HepG2 (cell line): ENCODE measurements around the gene MARCHF9. TPM values are rescaled to one million over a fixed set of nuclear protein-coding genes. Genes with fewer than 3 reads are reported as not detected.
A peak's percentile ranks its signal among the peaks of the same experiment; 100 is the strongest.

ENCODE experiments used
- ATM ChIP-seq: fragments of 450-650 bp; IDR thresholded peaks from 2 replicates; pipeline ENCODE4 v1.7.1; 2017; ENCODE audit warnings: mild to moderate bottlenecking, borderline replicate concordance
- CBX5 ChIP-seq: sonication (generic); formaldehyde crosslinking; IDR thresholded peaks from 2 replicates; pipeline ENCODE4 v1.4.0; 2020; ENCODE audit warnings: missing genetic modification reagents, borderline replicate concordance
- ESRRA ChIP-seq: sonication (generic); formaldehyde crosslinking; IDR thresholded peaks from 2 replicates; pipeline ENCODE4 v1.5.1; 2020; ENCODE audit warnings: mild to moderate bottlenecking, low read depth, missing genetic modification reagents
- HNRNPLL ChIP-seq: fragments of 200-400 bp; formaldehyde crosslinking; IDR thresholded peaks from 2 replicates; pipeline ENCODE4 v1.6.1; 2017; ENCODE audit warnings: mild to moderate bottlenecking, low read depth, low read length; ENCODE audit not compliant: poor library complexity, severe bottlenecking
- KDM2A ChIP-seq: sonication (generic); formaldehyde crosslinking; IDR thresholded peaks from 2 replicates; pipeline ENCODE4 v1.4.0; 2020; ENCODE audit warnings: low read depth, missing genetic modification reagents, borderline replicate concordance
- NR2F1 ChIP-seq, 2 experiments: fragments of 450-650 bp in 1 of 2; formaldehyde crosslinking in 1 of 2; IDR thresholded peaks; 2 replicates each; pipeline versions ENCODE4 v1.5.0 to v1.6.1; 2016 to 2020; ENCODE audit warnings: mild to moderate bottlenecking in 1 of 2, missing compliant biosample characterization in 1 of 2, missing genetic modification reagents in 1 of 2, moderate library complexity in 1 of 2
- SMAD3 ChIP-seq: sonication (generic); formaldehyde crosslinking; IDR thresholded peaks from 2 replicates; pipeline ENCODE4 v1.4.0; 2020; ENCODE audit warnings: missing genetic modification reagents
- ZBTB7A ChIP-seq: sonication (generic); formaldehyde crosslinking; IDR thresholded peaks from 2 replicates; pipeline ENCODE4 v1.8.0; 2022; ENCODE audit warnings: mild to moderate bottlenecking, missing genetic modification reagents
- ZMYM4 ChIP-seq: sonication (generic); formaldehyde crosslinking; IDR thresholded peaks from 2 replicates; pipeline ENCODE4 v1.8.1; 2023; ENCODE audit warnings: mild to moderate bottlenecking, missing genetic modification reagents
- ZNF567 ChIP-seq: sonication (generic); formaldehyde crosslinking; IDR thresholded peaks from 2 replicates; pipeline ENCODE4 v1.8.1; 2023; ENCODE audit warnings: mild to moderate bottlenecking, missing genetic modification reagents, borderline replicate concordance
- polyA plus RNA-seq, 8 experiments: library from polyadenylated mRNA; depleted of rRNA in 3 of 8; stranded (reverse) in 7 of 8; unstranded in 1 of 8; fragments of >200 nt; fragmentation: Illumina TruSeq in 4 of 8; extraction: Trizol in 4 of 8; gene quantifications; 2 replicates each; pipeline versions ENCODE4 v1.2.1 to v1.2.3, GENCODE V29; 2011 to 2016; ENCODE audit warnings: low read depth in 4 of 8, missing spikeins in 1 of 8, mixed read lengths in 1 of 8; ENCODE audit not compliant: insufficient read depth in 1 of 8
- total RNA-seq, 5 experiments: library from RNA; depleted of rRNA; stranded (reverse); fragments of >200 nt; fragmentation: Illumina TruSeq; extraction: Trizol; gene quantifications; 2 replicates each; pipeline ENCODE4 v1.2.3, GENCODE V29; 2016; ENCODE audit warnings: low read depth in 1 of 5
- TF ChIP-seq, protein P1 (sequence below): sonication (generic); formaldehyde crosslinking; IDR thresholded peaks from 2 replicates; pipeline ENCODE4 v1.4.0; 2020; ENCODE audit warnings: mild to moderate bottlenecking, missing genetic modification reagents
- TF ChIP-seq, protein P2 (sequence below): sonication (generic); formaldehyde crosslinking; conservative IDR thresholded peaks from 2 replicates; pipeline ENCODE4 v1.4.0; 2020; ENCODE audit warnings: missing genetic modification reagents
- TF ChIP-seq, protein P3 (sequence below): IDR thresholded peaks from 2 replicates; pipeline ENCODE4 v1.6.1; 2016; ENCODE audit warnings: low read depth, missing genetic modification reagents, missing compliant biosample characterization
- TF ChIP-seq, protein P4 (sequence below): sonication (generic); formaldehyde crosslinking; IDR thresholded peaks from 2 replicates; pipeline ENCODE4 v1.5.0; 2020; ENCODE audit warnings: mild to moderate bottlenecking, missing genetic modification reagents

The MARCHF9 gene
- total and polyA plus RNA-seq, 2 of the 13 experiments (the other 11 are each of a cell fraction or from before 2014, with no cell fraction given), result 5.7 to 9.6 TPM

DNA sequence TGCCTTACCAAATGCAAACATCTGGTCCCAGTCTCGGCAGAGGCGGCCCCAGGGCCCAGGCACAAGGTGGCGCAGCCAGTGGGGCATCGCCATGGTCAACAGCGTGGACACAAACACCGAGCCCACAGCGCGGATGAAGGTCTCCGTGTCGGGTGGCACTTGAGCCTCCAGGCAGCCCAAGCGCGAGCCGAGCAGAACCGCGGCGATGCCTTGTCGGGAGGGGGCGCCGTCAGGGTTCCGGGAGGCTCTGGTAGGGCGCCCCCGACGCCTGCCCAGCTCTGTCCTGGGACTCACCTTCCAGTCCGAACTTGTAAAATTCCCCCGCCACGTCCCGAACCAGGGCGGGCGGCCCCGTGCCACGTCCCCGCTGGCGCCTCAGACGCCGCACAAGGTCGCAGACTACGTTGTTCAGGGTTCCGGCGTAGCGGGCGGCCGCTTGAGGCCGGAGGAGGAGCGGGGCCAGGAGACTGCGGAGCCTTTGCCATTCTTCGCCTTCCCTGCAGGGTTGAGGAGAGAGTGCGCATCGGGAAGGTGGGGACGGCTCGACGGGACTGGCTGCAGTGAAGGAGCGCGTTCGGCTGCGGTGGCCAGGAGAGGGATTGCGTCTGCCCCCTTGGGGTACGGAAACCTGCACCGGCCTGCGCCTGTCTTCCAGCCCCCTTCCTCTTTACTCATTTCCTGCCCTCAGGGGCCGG is 10.2 kb downstream of the MARCHF9 start (continued):
- no peak for TF ChIP-seq ATM
- no peak for TF ChIP-seq ZBTB7A
- TF ChIP-seq, protein P1, sequence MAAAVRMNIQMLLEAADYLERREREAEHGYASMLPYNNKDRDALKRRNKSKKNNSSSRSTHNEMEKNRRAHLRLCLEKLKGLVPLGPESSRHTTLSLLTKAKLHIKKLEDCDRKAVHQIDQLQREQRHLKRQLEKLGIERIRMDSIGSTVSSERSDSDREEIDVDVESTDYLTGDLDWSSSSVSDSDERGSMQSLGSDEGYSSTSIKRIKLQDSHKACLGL, result peak; percentile 47; the same call in 1 of the 2 replicates
- TF ChIP-seq KDM2A (CRISPR knock-in tag), result peak; percentile 81
- TF ChIP-seq ZMYM4, result no peak
- peak; percentile 96 for TF ChIP-seq HNRNPLL
- TF ChIP-seq, protein P2, sequence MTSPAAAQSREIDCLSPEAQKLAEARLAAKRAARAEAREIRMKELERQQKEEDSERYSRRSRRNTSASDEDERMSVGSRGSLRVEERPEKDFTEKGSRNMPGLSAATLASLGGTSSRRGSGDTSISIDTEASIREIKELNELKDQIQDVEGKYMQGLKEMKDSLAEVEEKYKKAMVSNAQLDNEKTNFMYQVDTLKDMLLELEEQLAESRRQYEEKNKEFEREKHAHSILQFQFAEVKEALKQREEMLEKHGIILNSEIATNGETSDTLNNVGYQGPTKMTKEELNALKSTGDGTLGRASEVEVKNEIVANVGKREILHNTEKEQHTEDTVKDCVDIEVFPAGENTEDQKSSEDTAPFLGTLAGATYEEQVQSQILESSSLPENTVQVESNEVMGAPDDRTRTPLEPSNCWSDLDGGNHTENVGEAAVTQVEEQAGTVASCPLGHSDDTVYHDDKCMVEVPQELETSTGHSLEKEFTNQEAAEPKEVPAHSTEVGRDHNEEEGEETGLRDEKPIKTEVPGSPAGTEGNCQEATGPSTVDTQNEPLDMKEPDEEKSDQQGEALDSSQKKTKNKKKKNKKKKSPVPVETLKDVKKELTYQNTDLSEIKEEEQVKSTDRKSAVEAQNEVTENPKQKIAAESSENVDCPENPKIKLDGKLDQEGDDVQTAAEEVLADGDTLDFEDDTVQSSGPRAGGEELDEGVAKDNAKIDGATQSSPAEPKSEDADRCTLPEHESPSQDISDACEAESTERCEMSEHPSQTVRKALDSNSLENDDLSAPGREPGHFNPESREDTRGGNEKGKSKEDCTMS (CRISPR knock-in tag), result no peak
- TF ChIP-seq CBX5 (CRISPR knock-in tag), result peak; percentile 58; the same call in 1 of the 2 replicates
- no peak for TF ChIP-seq ESRRA
- no peak for TF ChIP-seq NR2F1 (CRISPR knock-in tag; IDR thresholded peaks at IDR 0.05)
- TF ChIP-seq, protein P3, sequence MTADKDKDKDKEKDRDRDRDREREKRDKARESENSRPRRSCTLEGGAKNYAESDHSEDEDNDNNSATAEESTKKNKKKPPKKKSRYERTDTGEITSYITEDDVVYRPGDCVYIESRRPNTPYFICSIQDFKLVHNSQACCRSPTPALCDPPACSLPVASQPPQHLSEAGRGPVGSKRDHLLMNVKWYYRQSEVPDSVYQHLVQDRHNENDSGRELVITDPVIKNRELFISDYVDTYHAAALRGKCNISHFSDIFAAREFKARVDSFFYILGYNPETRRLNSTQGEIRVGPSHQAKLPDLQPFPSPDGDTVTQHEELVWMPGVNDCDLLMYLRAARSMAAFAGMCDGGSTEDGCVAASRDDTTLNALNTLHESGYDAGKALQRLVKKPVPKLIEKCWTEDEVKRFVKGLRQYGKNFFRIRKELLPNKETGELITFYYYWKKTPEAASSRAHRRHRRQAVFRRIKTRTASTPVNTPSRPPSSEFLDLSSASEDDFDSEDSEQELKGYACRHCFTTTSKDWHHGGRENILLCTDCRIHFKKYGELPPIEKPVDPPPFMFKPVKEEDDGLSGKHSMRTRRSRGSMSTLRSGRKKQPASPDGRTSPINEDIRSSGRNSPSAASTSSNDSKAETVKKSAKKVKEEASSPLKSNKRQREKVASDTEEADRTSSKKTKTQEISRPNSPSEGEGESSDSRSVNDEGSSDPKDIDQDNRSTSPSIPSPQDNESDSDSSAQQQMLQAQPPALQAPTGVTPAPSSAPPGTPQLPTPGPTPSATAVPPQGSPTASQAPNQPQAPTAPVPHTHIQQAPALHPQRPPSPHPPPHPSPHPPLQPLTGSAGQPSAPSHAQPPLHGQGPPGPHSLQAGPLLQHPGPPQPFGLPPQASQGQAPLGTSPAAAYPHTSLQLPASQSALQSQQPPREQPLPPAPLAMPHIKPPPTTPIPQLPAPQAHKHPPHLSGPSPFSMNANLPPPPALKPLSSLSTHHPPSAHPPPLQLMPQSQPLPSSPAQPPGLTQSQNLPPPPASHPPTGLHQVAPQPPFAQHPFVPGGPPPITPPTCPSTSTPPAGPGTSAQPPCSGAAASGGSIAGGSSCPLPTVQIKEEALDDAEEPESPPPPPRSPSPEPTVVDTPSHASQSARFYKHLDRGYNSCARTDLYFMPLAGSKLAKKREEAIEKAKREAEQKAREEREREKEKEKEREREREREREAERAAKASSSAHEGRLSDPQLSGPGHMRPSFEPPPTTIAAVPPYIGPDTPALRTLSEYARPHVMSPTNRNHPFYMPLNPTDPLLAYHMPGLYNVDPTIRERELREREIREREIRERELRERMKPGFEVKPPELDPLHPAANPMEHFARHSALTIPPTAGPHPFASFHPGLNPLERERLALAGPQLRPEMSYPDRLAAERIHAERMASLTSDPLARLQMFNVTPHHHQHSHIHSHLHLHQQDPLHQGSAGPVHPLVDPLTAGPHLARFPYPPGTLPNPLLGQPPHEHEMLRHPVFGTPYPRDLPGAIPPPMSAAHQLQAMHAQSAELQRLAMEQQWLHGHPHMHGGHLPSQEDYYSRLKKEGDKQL (CRISPR knock-in tag), result no peak
- 0 out of 2 replicates have a peak, but pooled peaks have one; percentile 8 for TF ChIP-seq SMAD3
- TF ChIP-seq ZNF567 (CRISPR knock-in tag), result 0 out of 2 replicates have a peak, but pooled peaks have one; percentile 66
- TF ChIP-seq, protein P4, sequence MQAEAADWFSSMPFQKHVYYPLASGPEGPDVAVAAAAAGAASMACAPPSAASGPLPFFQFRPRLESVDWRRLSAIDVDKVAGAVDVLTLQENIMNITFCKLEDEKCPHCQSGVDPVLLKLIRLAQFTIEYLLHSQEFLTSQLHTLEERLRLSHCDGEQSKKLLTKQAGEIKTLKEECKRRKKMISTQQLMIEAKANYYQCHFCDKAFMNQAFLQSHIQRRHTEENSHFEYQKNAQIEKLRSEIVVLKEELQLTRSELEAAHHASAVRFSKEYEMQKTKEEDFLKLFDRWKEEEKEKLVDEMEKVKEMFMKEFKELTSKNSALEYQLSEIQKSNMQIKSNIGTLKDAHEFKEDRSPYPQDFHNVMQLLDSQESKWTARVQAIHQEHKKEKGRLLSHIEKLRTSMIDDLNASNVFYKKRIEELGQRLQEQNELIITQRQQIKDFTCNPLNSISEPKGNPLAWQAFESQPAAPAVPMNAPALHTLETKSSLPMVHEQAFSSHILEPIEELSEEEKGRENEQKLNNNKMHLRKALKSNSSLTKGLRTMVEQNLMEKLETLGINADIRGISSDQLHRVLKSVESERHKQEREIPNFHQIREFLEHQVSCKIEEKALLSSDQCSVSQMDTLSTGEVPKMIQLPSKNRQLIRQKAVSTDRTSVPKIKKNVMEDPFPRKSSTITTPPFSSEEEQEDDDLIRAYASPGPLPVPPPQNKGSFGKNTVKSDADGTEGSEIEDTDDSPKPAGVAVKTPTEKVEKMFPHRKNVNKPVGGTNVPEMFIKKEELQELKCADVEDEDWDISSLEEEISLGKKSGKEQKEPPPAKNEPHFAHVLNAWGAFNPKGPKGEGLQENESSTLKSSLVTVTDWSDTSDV (CRISPR knock-in tag), result peak; percentile 88; the same call in 1 of the 2 replicates
